Subcutaneous adipose tissue (tissue), 4 donors: Measurements from ENCODE around the gene TTC28. TPM values are rescaled to one million over a fixed set of nuclear protein-coding genes. Genes with fewer than 3 reads are reported as not detected.
"Not testable (repeated sequence)": the region's sequence is repeated elsewhere in the genome, so short reads cannot be mapped to it uniquely, and the experiment has no call there.

Experiments
- CTCF ChIP-seq: fragments of 450-650 bp; IDR thresholded peaks from one replicate; pipeline ENCODE4 v1.5.1; 2016; ENCODE audit warnings: low read depth, mild to moderate bottlenecking, control low read depth, antibody characterized with exemption, moderate library complexity
- total RNA-seq, 4 donors: library from RNA; depleted of rRNA; stranded (reverse); fragments of >200 nt; gene quantifications; one replicate each; pipeline ENCODE4 v1.1.0, GENCODE V29; 2016

Gene TTC28
- 10 to 100 TPM; 42.6 to 71.6 (median 43.4) TPM for total RNA-seq

GRCh38 chr22:28679611-28680287 is at the start of gene TTC28:
TTC28 (minus strand) TSS chr22:28679840; CDS start chr22:28679723, 117 bp downstream.
- not testable (repeated sequence) for TF ChIP-seq CTCF

DNA sequence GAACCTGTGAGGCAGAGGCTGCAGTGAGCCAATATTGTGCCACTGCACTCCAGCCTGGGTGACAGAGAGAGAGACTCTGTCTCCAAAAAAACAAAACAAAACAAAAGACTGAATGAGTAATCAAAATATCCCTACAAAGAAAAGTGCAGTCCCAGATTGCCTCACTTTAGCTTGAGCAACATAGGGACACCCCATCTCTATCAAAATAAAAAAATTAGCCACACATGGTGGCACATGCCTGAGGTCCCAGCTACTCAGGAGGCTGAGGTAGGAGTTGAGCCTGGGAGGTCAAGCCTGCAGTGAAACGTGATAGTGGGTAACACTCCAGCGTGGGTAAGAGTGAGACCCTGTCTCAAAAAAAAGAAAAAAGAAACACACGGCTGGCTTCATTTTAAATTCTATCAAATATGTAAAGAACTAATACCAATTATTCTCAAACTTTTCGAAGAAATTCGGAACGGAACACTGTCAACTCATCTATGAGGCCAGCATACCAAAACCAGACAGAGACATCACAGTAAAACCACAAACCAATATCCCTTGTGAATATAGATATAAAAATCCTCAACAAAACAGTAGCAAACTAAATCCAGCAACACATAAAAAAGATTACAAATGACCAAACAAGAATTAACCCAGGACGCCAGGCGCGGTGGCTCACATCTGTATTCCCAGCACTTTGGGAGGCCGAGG is 49.1 kb upstream of the TTC28 start:
- no peak for TF ChIP-seq CTCF

GRCh38 chr22:28728002-28728401 is 48.4 kb upstream of the TTC28 start:
- no peak for TF ChIP-seq CTCF

GRCh38 chr22:28718044-28718443 is 38.4 kb upstream of the TTC28 start:
- no peak for TF ChIP-seq CTCF

- TF ChIP-seq CTCF, result no peak
These were observed 37.0 kb upstream of the TTC28 start for GRCh38 chr22:28716686-28717085.

DNA sequence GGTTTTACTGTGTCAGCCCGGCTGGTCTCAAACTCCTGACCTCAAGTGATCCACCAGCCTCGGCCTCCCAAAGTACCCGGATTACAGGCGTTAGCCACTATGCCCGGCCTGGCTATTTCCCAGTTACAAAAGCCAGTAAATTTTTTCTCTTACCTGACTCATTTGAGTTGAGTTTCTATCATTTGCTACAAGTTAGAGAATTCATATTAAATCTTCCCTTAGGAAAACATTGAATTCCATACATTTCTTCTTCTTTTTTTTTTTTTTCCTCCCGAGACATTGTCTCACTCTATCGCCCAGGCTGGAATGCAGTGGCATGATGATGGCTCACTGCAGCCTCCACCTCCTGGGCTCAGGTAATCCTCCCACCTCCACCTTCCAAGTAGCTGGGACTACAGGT is 36.0 kb upstream of the TTC28 start:
- no peak for TF ChIP-seq CTCF

DNA sequence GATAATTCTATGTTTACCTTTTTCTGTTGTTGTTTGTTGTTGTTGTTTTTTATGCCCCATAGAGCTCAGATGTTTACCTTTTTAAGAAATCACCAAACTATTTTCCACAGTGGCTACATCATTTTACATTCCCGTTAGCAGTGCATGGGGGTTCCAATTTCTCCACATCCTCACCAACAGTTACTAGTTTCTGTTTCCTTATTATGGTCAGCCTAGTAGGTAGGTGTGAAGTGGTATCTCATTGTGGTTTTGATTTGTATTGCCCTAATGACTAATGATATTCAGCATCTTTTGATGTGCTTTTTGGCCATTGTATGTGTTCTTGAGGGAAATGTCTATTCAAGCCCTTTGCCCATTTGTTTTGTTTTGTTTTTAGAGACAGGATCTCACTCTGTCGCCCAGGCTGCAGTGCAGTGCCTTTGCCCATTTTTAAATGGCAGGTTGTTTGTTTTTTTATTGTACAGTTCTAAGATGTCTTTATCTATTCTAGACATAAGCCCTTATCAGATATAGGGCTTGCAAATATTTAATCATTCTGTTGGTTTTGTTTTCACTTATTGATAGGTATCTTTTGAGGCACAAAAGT is 34.5 kb upstream of the TTC28 start:
- TF ChIP-seq CTCF, result no peak
